NB4 (cell line): Measurements from ENCODE around the gene CPNE4.

ENCODE experiments used
- DNase-seq: peaks from one replicate; pipeline ENCODE4 v3.0.0; 2010; ENCODE audit warnings: low read depth
- H3K4me3 ChIP-seq: one replicate; pipeline ENCODE4 v1.5.1; 2011; ENCODE audit warnings: mild to moderate bottlenecking, low read depth, low read length, moderate library complexity
- CTCF ChIP-seq: IDR thresholded peaks from one replicate; pipeline ENCODE4 v1.5.1; 2012; ENCODE audit warnings: low read depth, low read length
- MAX ChIP-seq: IDR thresholded peaks from 2 replicates; pipeline ENCODE4 v1.6.1; 2011; ENCODE audit warnings: low read depth, low read length
- MYC ChIP-seq: IDR thresholded peaks from 2 replicates; pipeline ENCODE4 v1.6.1; 2011; ENCODE audit warnings: low read depth, low read length
- POLR2A ChIP-seq: IDR thresholded peaks from 2 replicates; pipeline ENCODE4 v1.6.1; 2011; ENCODE audit warnings: mild to moderate bottlenecking; ENCODE audit not compliant: insufficient read length; ENCODE audit errors: extremely low read depth

The CPNE4 gene

GRCh38 chr3:131620977-131621376, 413.8 kb downstream of the CPNE4 start:
- no peak overlapping the region for H3K4me3 ChIP-seq
- DNase-seq, result no peak
- no peak for TF ChIP-seq MYC
- TF ChIP-seq CTCF, result no peak
- no peak for TF ChIP-seq POLR2A
- TF ChIP-seq MAX, result no peak

GRCh38 chr3:131619821-131620220, 415.0 kb downstream of the CPNE4 start:
- H3K4me3 ChIP-seq, result no peak overlapping the region
- no peak for DNase-seq
- TF ChIP-seq MAX (no peak), POLR2A (no peak), MYC (no peak), CTCF (no peak)

- no peak for DNase-seq
- TF ChIP-seq CTCF (no peak), MYC (no peak), POLR2A (no peak), MAX (no peak)
- H3K4me3 ChIP-seq, result no peak overlapping the region
Measured at GRCh38 chr3:131616719-131617118, 418.1 kb downstream of the CPNE4 start.

GRCh38 chr3:131612745-131613144, 422.1 kb downstream of the CPNE4 start:
- H3K4me3 ChIP-seq, result no peak overlapping the region
- TF ChIP-seq POLR2A, result no peak
- TF ChIP-seq MAX, result no peak
- no peak for TF ChIP-seq CTCF
- no peak for TF ChIP-seq MYC
- no peak for DNase-seq

- no peak overlapping the region for H3K4me3 ChIP-seq
- DNase-seq, result no peak
- TF ChIP-seq MAX, result no peak
- no peak for TF ChIP-seq MYC
- TF ChIP-seq POLR2A, result no peak
- no peak for TF ChIP-seq CTCF
Measured at GRCh38 chr3:131610174-131610573, 424.6 kb downstream of the CPNE4 start.

- H3K4me3 ChIP-seq, result no peak overlapping the region
- TF ChIP-seq MYC (no peak), POLR2A (no peak), MAX (no peak), CTCF (no peak)
Measured at GRCh38 chr3:131608741-131609140, 426.1 kb downstream of the CPNE4 start.

More at GRCh38 chr3:131608741-131609140, 426.1 kb downstream of the CPNE4 start:
- DNase-seq, result no peak
